ENCODE data around the gene MAML2. TPM values are rescaled to one million over a fixed set of nuclear protein-coding genes. Genes with fewer than 3 reads are reported as not detected.

MAML2 gene
- total and polyA plus RNA-seq, 9 of the 15 experiments (the other 6 are each of a cell fraction or from before 2014, with no cell fraction given) = 0.79 to 6.8 (median 4.8) TPM

DNA sequence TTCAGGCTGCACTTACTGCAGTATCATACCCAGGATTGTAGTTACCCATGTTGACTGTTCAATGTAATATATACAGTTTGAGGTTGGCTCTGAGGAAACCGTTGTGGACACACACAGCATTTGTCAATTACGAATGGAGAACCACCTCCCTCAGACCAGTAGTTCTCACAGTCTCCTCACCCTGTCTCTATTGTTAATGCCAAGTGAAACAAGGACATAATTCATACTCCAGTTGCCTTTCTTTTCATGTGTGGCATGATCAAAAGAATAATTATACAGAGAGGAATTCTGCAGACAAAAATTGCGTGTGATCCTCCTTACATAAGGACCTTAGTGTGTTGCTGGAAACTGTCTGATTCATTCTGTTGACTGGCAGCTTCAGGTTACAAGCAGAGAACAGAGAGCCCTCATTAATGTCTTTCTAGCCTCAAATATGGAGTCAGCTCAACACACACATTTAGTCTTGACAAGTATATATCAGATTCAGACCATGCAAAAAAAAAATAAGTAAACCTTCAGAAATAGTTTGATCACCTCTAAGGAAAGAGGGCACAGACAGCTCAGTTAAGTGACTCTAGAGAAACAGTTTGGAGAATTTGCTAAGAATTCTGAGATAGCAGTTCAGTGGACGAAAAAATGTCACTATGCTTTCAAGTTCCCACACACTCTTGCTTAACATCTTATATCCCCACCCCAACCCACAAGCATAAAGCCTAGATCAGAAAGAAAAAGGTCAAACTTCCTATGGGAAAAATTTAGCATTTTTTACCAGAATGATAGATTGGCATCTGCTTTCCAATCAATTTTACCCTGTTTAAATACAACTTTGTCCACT is 96.1 kb downstream of the MAML2 start:
- no peaks in the 10 kb centered on the region for H3K9me3 ChIP-seq (replicated peaks; ENCODE audit: control insufficient read depth, insufficient read depth, low read depth, low read length)
- H3K27ac ChIP-seq (ENCODE audit: extremely low read depth, low read depth, low read length) = peak overlapping the region; percentile 12; the same call in 2 of the 3 replicates
- no peak overlapping the region for H3K4me3 ChIP-seq
- ATAC-seq (no peak), DNase-seq (ENCODE audit: extremely low read depth in 1 of 4, low spot score in 3 of 4) (no peak), FAIRE-seq (peak; percentile 63)
- 0 out of 2 replicates have a peak overlapping the region, but pooled peaks have one; percentile 20 for H2AFZ ChIP-seq (ENCODE audit: low read depth, low read length)
- no peaks in the 10 kb centered on the region for H3K9me1 ChIP-seq (ENCODE audit: control insufficient read depth, insufficient read depth, low read length)
- WGBS (ENCODE audit: insufficient coverage, low coverage, missing lambda C conversion rate) = 38% methylated on average over 4 of the region's 4 CpGs
- H4K20me1 ChIP-seq (replicated peaks; ENCODE audit: control insufficient read depth, insufficient read depth, low read length) = no peaks in the 10 kb centered on the region
- no TSS peak for BruUV-seq (replicated peaks)
- H3K27me3 ChIP-seq (ENCODE audit: control insufficient read depth in 2 of 2, insufficient read depth in 2 of 2, low read length in 2 of 2) = no peaks in the 10 kb centered on the region
- no peak overlapping the region for H3K4me2 ChIP-seq (ENCODE audit: insufficient read depth, low read length)
- H3K4me1 ChIP-seq (replicated peaks in 1 of 2; ENCODE audit: control insufficient read depth in 2 of 2, insufficient read depth in 2 of 2, low read length in 2 of 2) = peaks cover 5 to 22% of the 10 kb centered on the region in 2 experiments; a peak in 4 of 5 replicates
- no peak overlapping the region for H3K9ac ChIP-seq (ENCODE audit: insufficient read depth in 1 of 2, low read depth in 2 of 2, low read length in 2 of 2)
- H3K79me2 ChIP-seq (ENCODE audit: control insufficient read depth, insufficient read depth, low read length) = peaks cover 13% of the 10 kb centered on the region; the same call in 2 of the 3 replicates
- in situ Hi-C loops (cut with MboI) = no loop called here
- H3K36me3 ChIP-seq (ENCODE audit: control insufficient read depth, insufficient read depth, low read length) = no peaks in the 10 kb centered on the region
- ChIA-PET POLR2A (interaction anchor here (0.7 to 1.0 kb wide), 2 partner anchors 9 to 93 kb away, joined by 3 read pairs; no protein-coding TSS in a partner anchor), CTCF (ENCODE audit: low intra/inter-chr PET ratio) (no interaction called here)
- intact Hi-C loops (cut with micrococcal nuclease) = no loop called here
- TF ChIP-seq, protein P1, sequence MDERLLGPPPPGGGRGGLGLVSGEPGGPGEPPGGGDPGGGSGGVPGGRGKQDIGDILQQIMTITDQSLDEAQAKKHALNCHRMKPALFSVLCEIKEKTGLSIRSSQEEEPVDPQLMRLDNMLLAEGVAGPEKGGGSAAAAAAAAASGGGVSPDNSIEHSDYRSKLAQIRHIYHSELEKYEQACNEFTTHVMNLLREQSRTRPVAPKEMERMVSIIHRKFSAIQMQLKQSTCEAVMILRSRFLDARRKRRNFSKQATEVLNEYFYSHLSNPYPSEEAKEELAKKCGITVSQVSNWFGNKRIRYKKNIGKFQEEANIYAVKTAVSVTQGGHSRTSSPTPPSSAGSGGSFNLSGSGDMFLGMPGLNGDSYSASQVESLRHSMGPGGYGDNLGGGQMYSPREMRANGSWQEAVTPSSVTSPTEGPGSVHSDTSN (CRISPR knock-in tag; IDR thresholded peaks at IDR 0.05; ENCODE audit: low read depth) = no peak
- TF ChIP-seq, protein P1 (tag; conservative IDR thresholded peaks at IDR 0.05; ENCODE audit: low read depth) = 0 out of 2 replicates have a peak, but pooled peaks have one; percentile 18
- TF ChIP-seq ZNF589 (CRISPR knock-in tag; IDR thresholded peaks at IDR 0.05; ENCODE audit: low read depth) (0 out of 2 replicates have a peak, but pooled peaks have one; percentile 28), SRSF9 (IDR thresholded peaks at IDR 0.05; ENCODE audit: borderline replicate concordance, low read depth, low read length) (no peak), FOSL1 (tag; conservative IDR thresholded peaks at IDR 0.05) (0 out of 2 replicates have a peak, but pooled peaks have one; percentile 23)
- TF ChIP-seq, protein P2, sequence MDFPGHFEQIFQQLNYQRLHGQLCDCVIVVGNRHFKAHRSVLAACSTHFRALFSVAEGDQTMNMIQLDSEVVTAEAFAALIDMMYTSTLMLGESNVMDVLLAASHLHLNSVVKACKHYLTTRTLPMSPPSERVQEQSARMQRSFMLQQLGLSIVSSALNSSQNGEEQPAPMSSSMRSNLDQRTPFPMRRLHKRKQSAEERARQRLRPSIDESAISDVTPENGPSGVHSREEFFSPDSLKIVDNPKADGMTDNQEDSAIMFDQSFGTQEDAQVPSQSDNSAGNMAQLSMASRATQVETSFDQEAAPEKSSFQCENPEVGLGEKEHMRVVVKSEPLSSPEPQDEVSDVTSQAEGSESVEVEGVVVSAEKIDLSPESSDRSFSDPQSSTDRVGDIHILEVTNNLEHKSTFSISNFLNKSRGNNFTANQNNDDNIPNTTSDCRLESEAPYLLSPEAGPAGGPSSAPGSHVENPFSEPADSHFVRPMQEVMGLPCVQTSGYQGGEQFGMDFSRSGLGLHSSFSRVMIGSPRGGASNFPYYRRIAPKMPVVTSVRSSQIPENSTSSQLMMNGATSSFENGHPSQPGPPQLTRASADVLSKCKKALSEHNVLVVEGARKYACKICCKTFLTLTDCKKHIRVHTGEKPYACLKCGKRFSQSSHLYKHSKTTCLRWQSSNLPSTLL (IDR thresholded peaks at IDR 0.05) = no peak
- TF ChIP-seq, protein P3, sequence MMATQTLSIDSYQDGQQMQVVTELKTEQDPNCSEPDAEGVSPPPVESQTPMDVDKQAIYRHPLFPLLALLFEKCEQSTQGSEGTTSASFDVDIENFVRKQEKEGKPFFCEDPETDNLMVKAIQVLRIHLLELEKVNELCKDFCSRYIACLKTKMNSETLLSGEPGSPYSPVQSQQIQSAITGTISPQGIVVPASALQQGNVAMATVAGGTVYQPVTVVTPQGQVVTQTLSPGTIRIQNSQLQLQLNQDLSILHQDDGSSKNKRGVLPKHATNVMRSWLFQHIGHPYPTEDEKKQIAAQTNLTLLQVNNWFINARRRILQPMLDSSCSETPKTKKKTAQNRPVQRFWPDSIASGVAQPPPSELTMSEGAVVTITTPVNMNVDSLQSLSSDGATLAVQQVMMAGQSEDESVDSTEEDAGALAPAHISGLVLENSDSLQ (IDR thresholded peaks at IDR 0.05) = peak; percentile 72

All from K562 (cell line).